Measurements from ENCODE around the gene PHLDB2.

GRCh38 chr3:111936191-111936841, 77.3 kb downstream of the PHLDB2 start:
- TF ChIP-seq POLR2A (IDR thresholded peaks at IDR 0.05; ENCODE audit: borderline replicate concordance, extremely low read depth, insufficient read depth, insufficient read length) (no peak), CEBPB (IDR thresholded peaks at IDR 0.05; ENCODE audit: low read depth) (peak; percentile 60; the same call in 1 of the 2 replicates), MAX (IDR thresholded peaks at IDR 0.05) (no peak; the same call in none of the 2 replicates), CTCF (IDR thresholded peaks at IDR 0.05 in 2 of 3, conservative IDR thresholded peaks at IDR 0.05 in 1 of 3; ENCODE audit: borderline replicate concordance in 1 of 3, insufficient read depth in 1 of 3, low read depth in 2 of 3, low read length in 2 of 3) (no peak), EZH2 (IDR thresholded peaks at IDR 0.05) (no peak), SIN3A (IDR thresholded peaks at IDR 0.05; ENCODE audit: low read depth) (peak; percentile 45), POLR2AphosphoS5 (IDR thresholded peaks at IDR 0.05; ENCODE audit: low read depth, low read length) (no peak), EZH2phosphoT487 (IDR thresholded peaks at IDR 0.05; ENCODE audit: borderline replicate concordance) (no peak), JUND (IDR thresholded peaks at IDR 0.05) (peak; percentile 73), ZFX (IDR thresholded peaks at IDR 0.05) (no peak), REST (IDR thresholded peaks at IDR 0.05; ENCODE audit: low read depth) (no peak)
